ENCODE results near the gene CRTC1.

Gene CRTC1

GRCh38 chr19:18704054-18704453 is 20.6 kb downstream of the CRTC1 start:
- H3K4me3 ChIP-seq, result no peak overlapping the region
- DNase-seq (ENCODE audit: low spot score), result no peak
- H3K27ac ChIP-seq, result no peak overlapping the region
- TF ChIP-seq CTCF (IDR thresholded peaks at IDR 0.05), result no peak

GRCh38 chr19:18704971-18705370 is 21.5 kb downstream of the CRTC1 start:
- TF ChIP-seq CTCF (IDR thresholded peaks at IDR 0.05), result no peak
- no peak for DNase-seq (ENCODE audit: low spot score)
- H3K4me3 ChIP-seq, result no peak overlapping the region
- H3K27ac ChIP-seq, result no peak overlapping the region

- DNase-seq (ENCODE audit: low spot score), result no peak
- Histone ChIP-seq H3K4me3 (no peak overlapping the region), H3K27ac (peak overlapping the region in 1 of 2 donors; percentile 9)
- TF ChIP-seq CTCF (IDR thresholded peaks at IDR 0.05), result no peak
Measured at GRCh38 chr19:18708452-18709231, 25.2 kb downstream of the CRTC1 start.

- Histone ChIP-seq H3K4me3 (no peak overlapping the region), H3K27ac (no peak overlapping the region)
- DNase-seq (ENCODE audit: low spot score), result no peak
- TF ChIP-seq CTCF (IDR thresholded peaks at IDR 0.05), result no peak
Measured at GRCh38 chr19:18709546-18709945, 26.1 kb downstream of the CRTC1 start.

GRCh38 chr19:18710186-18710585 is 26.7 kb downstream of the CRTC1 start:
- DNase-seq (ENCODE audit: low spot score), result no peak
- Histone ChIP-seq H3K27ac (no peak overlapping the region), H3K4me3 (no peak overlapping the region)
- no peak for TF ChIP-seq CTCF (IDR thresholded peaks at IDR 0.05)

- peak overlapping the region in 1 of 2 donors; percentile 26 for H3K27ac ChIP-seq
- TF ChIP-seq CTCF (IDR thresholded peaks at IDR 0.05), result no peak
- peak overlapping the region; percentile 25 for H3K4me3 ChIP-seq
- no peak for DNase-seq (ENCODE audit: low spot score)
Measured at GRCh38 chr19:18710996-18711751, 27.7 kb downstream of the CRTC1 start.

Data from coronary artery (tissue), 2 donors.